Neutrophil (primary cell): Measurements from ENCODE around the gene KLHL12.

Experiments
- H3K27ac ChIP-seq: fragments of 200-600 bp; sonication (generic); 2 replicates; pipeline ENCODE4 v1.5.1; 2016; ENCODE audit warnings: mild to moderate bottlenecking, moderate library complexity
- H3K27me3 ChIP-seq: fragments of 200-600 bp; sonication (generic); 2 replicates; pipeline ENCODE4 v1.6.0; 2016; ENCODE audit warnings: mild to moderate bottlenecking
- H3K36me3 ChIP-seq: fragments of 200-600 bp; sonication (generic); 2 replicates; pipeline ENCODE4 v1.5.1; 2017
- H3K4me1 ChIP-seq, 2 experiments: fragments of 200-600 bp in 1 of 2; sonication (generic) in 1 of 2; 1 replicate in 1 of 2; 2 replicates in 1 of 2; pipeline versions ENCODE4 v1.5.1 to v1.6.1; 2013 to 2016; ENCODE audit warnings: low read depth in 1 of 2, low read length in 1 of 2, mild to moderate bottlenecking in 1 of 2, moderate library complexity in 1 of 2; ENCODE audit not compliant: control insufficient read depth in 1 of 2, insufficient read depth in 1 of 2
- H3K4me3 ChIP-seq, 2 experiments: fragments of 200-600 bp in 1 of 2; sonication (generic) in 1 of 2; 1 replicate in 1 of 2; 2 replicates in 1 of 2; pipeline ENCODE4 v1.5.1; 2013 to 2016; ENCODE audit warnings: low read depth in 1 of 2, low read length in 1 of 2, mild to moderate bottlenecking in 1 of 2, moderate library complexity in 1 of 2
- H3K9me3 ChIP-seq: fragments of 200-600 bp; sonication (generic); 2 replicates; pipeline ENCODE4 v1.5.1; 2016
- CTCF ChIP-seq: fragments of 200-600 bp; sonication (generic); IDR thresholded peaks from 2 replicates; pipeline ENCODE4 v1.5.1; 2016; ENCODE audit warnings: antibody characterized with exemption

KLHL12 gene

GRCh38 chr1:202961220-202961880 lies 34.3 kb upstream of the KLHL12 start:
- no peaks in the 10 kb centered on the region for H3K9me3 ChIP-seq
- no peaks in the 10 kb centered on the region for H3K27me3 ChIP-seq
- peaks cover 42% of the 10 kb centered on the region for H3K36me3 ChIP-seq
- peaks cover 28 to 32% of the 10 kb centered on the region in 2 experiments for H3K4me1 ChIP-seq
- TF ChIP-seq CTCF: no peak
- no peak overlapping the region for H3K4me3 ChIP-seq
- H3K27ac ChIP-seq: no peak overlapping the region

DNA sequence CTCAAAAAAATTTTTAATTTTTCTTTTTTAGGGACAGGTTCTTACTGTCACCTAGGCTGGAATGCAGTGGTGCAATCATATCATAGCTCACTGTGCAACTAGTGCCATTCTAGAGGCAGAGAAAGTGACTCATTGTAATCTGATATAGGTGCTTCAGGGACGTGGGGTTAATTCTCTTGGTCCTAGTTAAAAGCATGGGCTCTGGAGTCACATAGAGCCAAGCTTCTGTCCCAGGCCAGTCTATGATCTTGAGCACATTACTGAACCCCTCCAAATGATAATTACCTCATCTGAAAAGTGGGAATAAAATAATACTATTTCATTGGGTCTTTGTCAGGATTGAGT lies 32.2 kb upstream of the KLHL12 start:
- Histone ChIP-seq H3K27me3 (no peaks in the 10 kb centered on the region), H3K4me3 (no peak overlapping the region), H3K9me3 (no peaks in the 10 kb centered on the region), H3K27ac (peak overlapping the region; percentile 93), H3K36me3 (peaks cover 44% of the 10 kb centered on the region), H3K4me1 (peaks cover 41 to 43% of the 10 kb centered on the region in 2 experiments)
- TF ChIP-seq CTCF: no peak

DNA sequence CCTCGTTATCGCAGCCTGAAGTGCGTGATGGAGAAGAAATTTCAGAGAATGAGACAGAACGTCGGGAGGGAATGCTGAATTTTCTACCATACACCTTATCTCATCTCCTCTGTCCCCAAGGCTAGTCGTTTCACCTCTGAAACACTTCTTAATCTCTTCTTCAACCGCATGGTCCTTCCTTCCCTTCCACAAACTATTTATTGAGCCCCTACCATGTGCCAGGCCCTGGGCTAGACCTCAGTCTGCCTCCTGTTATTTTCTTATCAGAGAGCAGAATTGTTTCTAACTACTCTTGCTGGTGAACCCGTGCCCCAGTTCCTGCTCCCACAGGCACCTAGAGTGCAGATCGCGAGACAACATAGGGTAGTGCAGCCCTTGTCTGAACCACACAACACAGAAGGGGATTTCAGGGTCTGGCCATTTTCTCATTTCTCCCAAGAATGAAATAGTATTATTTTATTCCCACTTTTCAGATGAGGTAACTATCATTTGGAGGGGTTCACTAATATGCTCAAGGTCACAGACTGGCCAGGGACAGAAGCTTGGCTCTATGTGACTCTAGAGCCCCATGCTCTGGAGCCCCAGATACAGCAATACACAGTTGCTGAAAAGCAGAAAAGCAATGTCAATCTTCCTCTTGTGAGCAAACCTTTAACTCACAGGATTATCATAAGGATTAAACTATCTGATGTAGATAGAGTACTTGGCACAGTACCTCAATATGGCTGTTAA lies 31.7 kb upstream of the KLHL12 start:
- TF ChIP-seq CTCF: no peak
- Histone ChIP-seq H3K27ac (peak overlapping the region; percentile 93), H3K9me3 (no peaks in the 10 kb centered on the region), H3K4me3 (peak overlapping the region; percentile 94 to 95), H3K27me3 (no peaks in the 10 kb centered on the region), H3K36me3 (peaks cover 41% of the 10 kb centered on the region), H3K4me1 (peaks cover 47 to 48% of the 10 kb centered on the region in 2 experiments)

DNA sequence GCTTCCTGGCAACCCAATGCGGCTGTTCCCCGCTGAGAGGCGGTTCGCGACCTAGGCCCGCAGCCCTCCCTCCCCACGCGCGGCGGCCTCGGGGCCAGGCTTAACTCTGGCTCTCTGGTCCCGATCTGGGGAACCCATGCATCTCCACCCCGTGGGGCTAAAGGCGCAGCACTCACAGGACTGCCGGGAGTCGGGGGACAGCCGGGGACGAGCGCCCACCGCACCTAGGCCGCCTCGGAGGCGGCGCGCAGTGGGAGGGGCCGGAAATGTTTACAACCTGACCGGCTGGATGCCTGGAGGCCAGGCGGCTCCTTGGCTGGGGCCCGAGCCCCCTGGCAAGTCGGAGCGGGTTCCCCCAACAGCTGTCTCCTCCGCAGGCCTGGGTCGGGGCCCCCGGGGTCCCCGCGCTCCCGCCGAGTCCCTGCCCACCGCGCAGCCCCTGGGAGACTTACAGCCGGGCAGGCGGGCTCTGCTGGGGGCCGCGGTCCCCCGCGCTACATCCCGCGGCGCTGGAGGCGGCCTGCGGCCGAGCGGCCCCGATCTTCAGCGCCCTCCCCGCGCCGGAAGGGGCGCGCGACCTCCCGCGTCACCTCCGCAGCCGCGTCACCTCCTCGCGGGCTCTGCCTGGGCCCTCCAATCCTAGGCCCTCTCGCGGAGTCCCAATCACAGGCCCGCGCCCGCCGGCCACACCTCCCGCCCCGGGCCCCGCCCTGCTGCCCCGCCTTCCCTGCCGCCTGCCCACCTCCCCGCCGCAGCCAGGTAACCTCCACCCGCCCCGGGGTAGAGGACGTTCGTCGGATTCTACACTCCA lies 30.9 kb upstream of the KLHL12 start, which contains the start of gene ADIPOR1:
TSS of gene ADIPOR1 (minus strand) at position 580 of the 811 bp plus-strand sequence. CDS start 7,242 bp downstream, outside the sequence.
- TF ChIP-seq CTCF: peak; percentile 58
- H3K4me3 ChIP-seq: peak within 1 kb of the TSS; percentile 94 to 95
- H3K27ac ChIP-seq: peak within 1 kb of the TSS; percentile 93
- H3K27me3 ChIP-seq: no peaks in the 10 kb centered on the region
- peaks cover 54 to 56% of the 10 kb centered on the region in 2 experiments for H3K4me1 ChIP-seq
- peaks cover 33% of the 10 kb centered on the region for H3K36me3 ChIP-seq
- no peaks in the 10 kb centered on the region for H3K9me3 ChIP-seq

- Histone ChIP-seq H3K27me3 (no peaks in the 10 kb centered on the region), H3K4me1 (peaks cover 64 to 66% of the 10 kb centered on the region in 2 experiments), H3K9me3 (no peaks in the 10 kb centered on the region), H3K36me3 (peaks cover 23% of the 10 kb centered on the region), H3K4me3 (peak overlapping the region; percentile 94 to 95), H3K27ac (peak overlapping the region; percentile 93)
- TF ChIP-seq CTCF: no peak
Observed at GRCh38 chr1:202956969-202957368, 29.9 kb upstream of the KLHL12 start.
